Stimulated activated naive B cell treated with anti-CD40 and anti-IgM and Interleukin-4, amounts not matched to agents 10 μg/mL and 1 μg/mL and 100 μg/mL, for 72 hours (primary cell): ENCODE data around the gene PHRF1.
A peak's percentile ranks its signal among the peaks of the same experiment; 100 is the strongest.

Experiments used
- ATAC-seq, 2 donors: fragments of 150-1000 bp; cut with Tn5 transposase; replicated peaks; 2 replicates each; pipeline ENCODE4 v1.10.0; 2021; ENCODE audit warnings: moderate library complexity in 1 of 2
- DNase-seq: peaks from one replicate; pipeline ENCODE4 v3.0.0; 2021
- H3K27ac Mint-ChIP-seq: one replicate; pipeline ENCODE4 v1.8.0; 2022; ENCODE audit warnings: mild to moderate bottlenecking, mixed read lengths
- H3K27me3 Mint-ChIP-seq, 2 donors: one replicate each; pipeline ENCODE4 v1.8.0; 2022; ENCODE audit warnings: mixed read lengths in 2 of 2
- H3K36me3 Mint-ChIP-seq, 2 donors: one replicate each; pipeline ENCODE4 v1.8.0; 2022; ENCODE audit warnings: mixed read lengths in 2 of 2, mild to moderate bottlenecking in 1 of 2
- H3K4me1 Mint-ChIP-seq, 2 donors: one replicate each; pipeline ENCODE4 v1.8.0; 2022; ENCODE audit warnings: mixed read lengths in 2 of 2, mild to moderate bottlenecking in 1 of 2
- H3K4me3 Mint-ChIP-seq, 2 donors: one replicate each; pipeline ENCODE4 v1.8.0; 2022; ENCODE audit warnings: mild to moderate bottlenecking in 2 of 2, mixed read lengths in 2 of 2, moderate library complexity in 1 of 2
- H3K9me3 Mint-ChIP-seq, 2 donors: one replicate each; pipeline ENCODE4 v1.8.0; 2022; ENCODE audit warnings: mixed read lengths in 2 of 2, mild to moderate bottlenecking in 1 of 2

PHRF1 gene

DNA sequence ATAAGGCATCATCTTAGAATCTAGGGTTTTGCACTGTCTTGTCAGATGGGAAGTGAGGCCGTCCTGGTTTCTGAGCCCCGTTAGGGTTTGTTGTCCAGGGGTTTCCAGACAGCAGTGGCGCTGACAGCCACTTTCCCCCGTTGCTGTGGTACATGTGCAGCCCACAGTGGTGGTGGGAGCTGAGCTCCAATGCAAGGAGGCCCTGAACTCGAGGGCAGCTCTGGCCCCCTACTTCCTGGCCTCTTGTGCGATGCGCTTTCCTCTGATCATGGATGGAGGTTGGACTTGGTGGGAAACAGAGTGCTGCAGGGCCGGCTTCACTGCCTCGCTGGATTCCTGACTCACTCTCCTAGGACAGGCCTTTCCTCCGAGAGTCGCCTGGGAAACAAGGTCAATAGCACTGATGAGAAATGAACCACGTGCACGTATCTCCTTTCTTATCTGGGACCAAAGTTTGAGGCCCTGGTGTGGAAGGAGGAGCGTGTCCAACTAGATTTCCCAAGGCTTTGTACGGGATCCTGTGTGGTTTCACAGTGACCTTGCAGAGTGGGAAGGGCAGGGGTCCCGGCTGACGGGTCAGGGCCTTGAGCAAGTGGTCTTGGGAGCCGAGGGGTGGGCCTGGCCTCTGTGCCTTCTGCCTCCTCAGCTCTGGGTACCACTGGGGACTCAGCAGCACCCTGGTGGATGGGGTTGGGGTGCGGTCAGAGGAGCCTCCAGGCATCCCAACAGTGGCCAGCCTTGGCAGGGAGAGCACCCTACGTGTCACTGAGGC, 3.7 kb downstream of the PHRF1 start:
- Mint-ChIP-seq H3K27ac (no peak overlapping the region), H3K36me3 (peaks cover 15% of the 10 kb centered on the region in 2 donors), H3K4me1 (peaks cover 29 to 58% of the 10 kb centered on the region in 2 donors), H3K4me3 (peak overlapping the region in 1 of 2 donors; percentile 23), H3K9me3 (no peaks in the 10 kb centered on the region), H3K27me3 (peaks cover 2 to 4% of the 10 kb centered on the region in 2 donors)
- ATAC-seq (no peak), DNase-seq (no peak)

DNA sequence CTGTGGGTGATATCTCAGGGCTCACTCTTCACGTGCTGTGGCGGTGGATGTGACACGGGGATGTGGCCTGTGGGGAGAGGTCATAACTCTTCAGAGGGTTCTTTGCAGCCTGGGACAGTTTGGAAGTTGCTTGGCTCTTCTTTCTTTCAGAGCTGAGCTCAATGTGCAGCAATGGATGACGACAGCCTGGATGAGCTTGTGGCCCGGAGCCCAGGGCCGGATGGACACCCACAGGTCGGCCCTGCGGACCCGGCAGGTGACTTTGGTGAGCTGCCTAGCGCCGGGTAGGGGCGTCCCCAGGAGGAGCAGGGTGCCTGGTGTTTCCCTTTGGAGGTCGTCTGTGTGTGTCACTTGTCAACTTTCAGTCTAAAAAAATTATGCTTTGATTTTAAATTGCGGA, 5.1 kb downstream of the PHRF1 start:
- Mint-ChIP-seq H3K27ac (no peak overlapping the region), H3K4me3 (no peak overlapping the region)
- ATAC-seq, result no peak

DNA sequence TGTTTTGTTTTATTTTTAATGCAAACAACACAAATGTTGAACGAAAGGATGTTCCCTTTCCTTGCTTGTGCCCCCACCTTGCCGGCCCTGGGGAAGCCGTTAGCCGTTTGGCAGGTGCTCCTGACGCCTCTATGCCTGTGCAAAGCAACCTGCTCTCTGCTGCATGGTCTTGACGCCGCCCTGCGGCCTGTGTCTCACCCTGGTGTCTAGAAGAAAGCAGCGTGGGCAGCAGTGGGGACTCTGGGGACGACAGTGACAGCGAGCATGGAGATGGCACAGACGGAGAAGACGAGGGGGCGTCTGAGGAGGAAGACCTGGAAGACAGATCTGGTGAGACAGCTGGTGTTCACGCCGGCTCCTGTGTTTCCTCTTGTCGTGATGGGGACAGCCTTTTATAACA, 5.5 kb downstream of the PHRF1 start:
- ATAC-seq (no peak), DNase-seq (no peak)
- H3K9me3 Mint-ChIP-seq, result no peaks in the 10 kb centered on the region
- H3K27me3 Mint-ChIP-seq, result no peaks in the 10 kb centered on the region
- H3K4me3 Mint-ChIP-seq, result no peak overlapping the region
- H3K27ac Mint-ChIP-seq, result no peak overlapping the region
- H3K36me3 Mint-ChIP-seq, result peaks cover 22 to 23% of the 10 kb centered on the region in 2 donors
- H3K4me1 Mint-ChIP-seq, result peaks cover 27 to 52% of the 10 kb centered on the region in 2 donors

More for the DNA sequence above, 5.1 kb downstream of the PHRF1 start:
- H3K36me3 Mint-ChIP-seq, result peaks cover 19 to 20% of the 10 kb centered on the region in 2 donors
- peaks cover 27 to 52% of the 10 kb centered on the region in 2 donors for H3K4me1 Mint-ChIP-seq
- H3K27me3 Mint-ChIP-seq, result no peaks in the 10 kb centered on the region
- DNase-seq, result no peak
- H3K9me3 Mint-ChIP-seq, result no peaks in the 10 kb centered on the region

DNA sequence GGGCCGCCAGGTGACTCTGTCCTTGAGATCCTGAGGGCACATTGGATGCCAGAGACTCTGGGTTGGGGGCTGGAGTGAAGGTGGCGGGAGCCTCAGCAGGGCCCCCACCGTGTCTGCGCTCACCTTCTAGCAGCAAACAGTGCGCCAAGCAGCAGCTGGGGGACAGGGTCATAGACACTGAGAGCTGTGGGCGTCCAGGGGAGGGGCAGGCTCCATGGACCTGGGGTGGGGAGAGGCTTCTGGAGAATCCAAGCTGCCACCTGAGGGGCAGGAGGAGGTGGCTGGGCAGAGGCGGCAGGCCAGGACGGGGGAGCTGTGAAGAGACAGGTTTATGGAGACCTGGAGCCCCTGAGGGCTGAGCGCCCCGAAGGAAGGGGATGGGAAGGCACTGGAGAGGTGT, 8.0 kb downstream of the PHRF1 start:
- peaks cover 15 to 30% of the 10 kb centered on the region in 2 donors for H3K4me1 Mint-ChIP-seq
- ATAC-seq (no peak), DNase-seq (no peak)
- no peak overlapping the region for H3K27ac Mint-ChIP-seq
- no peaks in the 10 kb centered on the region for H3K9me3 Mint-ChIP-seq
- H3K36me3 Mint-ChIP-seq, result peaks cover 33 to 37% of the 10 kb centered on the region in 2 donors
- H3K27me3 Mint-ChIP-seq, result no peaks in the 10 kb centered on the region
- H3K4me3 Mint-ChIP-seq, result no peak overlapping the region

DNA sequence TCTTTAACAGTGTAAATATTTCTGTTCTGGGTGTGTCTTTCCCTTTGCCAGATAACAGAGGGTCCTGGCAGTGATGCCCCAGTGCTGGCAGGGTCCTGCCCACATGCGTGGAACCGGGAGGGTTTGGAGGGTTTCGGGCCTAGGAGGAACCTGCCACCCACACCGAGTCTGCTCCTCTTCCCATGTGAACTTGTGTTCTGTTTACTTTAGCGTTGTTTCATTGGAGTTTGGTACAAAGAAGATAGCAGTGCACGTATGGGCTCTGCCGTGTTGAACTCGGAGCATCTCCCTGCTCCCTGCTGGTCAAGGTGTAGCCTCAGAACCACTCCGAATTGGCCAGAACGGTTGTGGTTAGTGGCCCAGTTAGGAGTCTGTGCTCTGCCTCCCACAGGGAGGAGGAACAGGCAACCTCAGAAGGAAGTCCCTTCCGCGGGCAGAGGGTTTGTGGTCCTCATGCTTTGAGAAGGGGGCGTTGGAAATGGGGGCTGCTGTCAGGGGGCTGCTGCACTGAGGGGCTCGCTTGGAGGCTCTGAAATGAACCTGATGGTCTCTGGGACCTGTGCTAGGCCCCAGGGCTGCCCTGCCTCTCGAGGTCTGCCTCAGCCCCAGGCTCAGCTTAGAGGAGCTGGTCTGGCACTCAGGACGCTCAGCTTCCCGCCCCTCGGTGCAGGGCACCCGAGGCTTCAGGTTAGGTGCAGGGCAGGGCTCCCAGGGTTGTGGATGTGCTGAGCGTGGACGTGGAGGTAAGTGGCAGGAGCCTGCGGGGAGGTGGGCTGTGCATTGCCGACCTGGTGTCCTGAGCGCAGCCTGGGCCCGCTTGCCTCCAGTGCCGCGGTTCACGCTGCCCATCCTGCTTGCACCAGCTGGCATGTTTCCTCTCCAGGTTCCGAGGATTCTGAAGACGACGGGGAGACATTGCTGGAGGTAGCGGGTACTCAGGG, 10.4 kb downstream of the PHRF1 start:
- ATAC-seq (no peak), DNase-seq (no peak)
- peaks cover 4 to 9% of the 10 kb centered on the region in 2 donors for H3K4me1 Mint-ChIP-seq
- H3K27me3 Mint-ChIP-seq, result no peaks in the 10 kb centered on the region
- no peak overlapping the region for H3K4me3 Mint-ChIP-seq
- peaks cover 39 to 44% of the 10 kb centered on the region in 2 donors for H3K36me3 Mint-ChIP-seq
- peak overlapping the region; percentile 67 for H3K27ac Mint-ChIP-seq
- H3K9me3 Mint-ChIP-seq, result no peaks in the 10 kb centered on the region

DNA sequence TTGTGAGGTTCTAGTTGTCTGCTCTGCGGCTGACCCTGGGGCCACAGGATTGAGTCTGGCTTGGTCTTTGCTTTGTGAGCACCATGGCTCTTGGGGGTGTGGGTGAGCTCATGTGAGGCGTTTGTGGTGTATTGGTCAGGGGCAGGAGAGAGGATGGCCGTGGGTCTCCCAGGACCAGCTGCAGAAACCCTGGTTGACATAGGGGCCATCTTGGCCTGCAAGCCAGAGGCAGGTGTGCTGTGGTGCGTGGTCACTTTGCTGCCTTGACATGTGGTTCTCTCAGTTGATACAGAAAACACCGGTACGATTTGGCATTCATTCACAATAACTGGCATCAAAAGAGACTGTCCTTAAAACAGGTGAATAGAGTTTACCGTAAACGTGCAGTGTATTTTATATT, 11.3 kb downstream of the PHRF1 start:
- Mint-ChIP-seq H3K27ac (peak overlapping the region; percentile 51), H3K4me1 (peaks cover 2 to 5% of the 10 kb centered on the region in 2 donors), H3K4me3 (no peak overlapping the region), H3K36me3 (peaks cover 41 to 48% of the 10 kb centered on the region in 2 donors), H3K9me3 (no peaks in the 10 kb centered on the region), H3K27me3 (no peaks in the 10 kb centered on the region)
- DNase-seq (no peak), ATAC-seq (no peak)

DNA sequence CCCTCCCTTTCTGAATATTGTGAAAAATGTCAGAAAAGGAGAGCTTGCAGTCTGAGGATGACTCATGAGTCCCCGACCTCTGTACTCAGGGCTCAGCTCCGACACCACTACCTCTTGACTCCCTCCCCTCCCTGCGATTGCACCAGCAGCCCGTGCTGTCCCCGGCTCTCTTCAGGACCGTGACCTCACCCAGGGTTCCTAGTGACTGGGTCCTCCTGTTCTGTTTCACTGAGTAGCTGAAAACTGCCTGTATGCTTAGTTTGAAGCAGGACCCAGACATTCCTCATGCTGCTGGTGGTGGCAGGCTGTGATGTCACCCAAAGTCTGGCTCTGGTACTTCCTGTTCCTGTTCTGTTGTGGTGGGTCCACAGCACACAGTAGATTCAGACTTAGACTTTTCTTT, 11.7 kb downstream of the PHRF1 start:
- DNase-seq (no peak), ATAC-seq (no peak)
- Mint-ChIP-seq H3K36me3 (peaks cover 46 to 52% of the 10 kb centered on the region in 2 donors), H3K4me3 (no peak overlapping the region), H3K9me3 (no peaks in the 10 kb centered on the region), H3K27ac (peak overlapping the region; percentile 91), H3K27me3 (no peaks in the 10 kb centered on the region), H3K4me1 (peaks cover 2 to 5% of the 10 kb centered on the region in 2 donors)

DNA sequence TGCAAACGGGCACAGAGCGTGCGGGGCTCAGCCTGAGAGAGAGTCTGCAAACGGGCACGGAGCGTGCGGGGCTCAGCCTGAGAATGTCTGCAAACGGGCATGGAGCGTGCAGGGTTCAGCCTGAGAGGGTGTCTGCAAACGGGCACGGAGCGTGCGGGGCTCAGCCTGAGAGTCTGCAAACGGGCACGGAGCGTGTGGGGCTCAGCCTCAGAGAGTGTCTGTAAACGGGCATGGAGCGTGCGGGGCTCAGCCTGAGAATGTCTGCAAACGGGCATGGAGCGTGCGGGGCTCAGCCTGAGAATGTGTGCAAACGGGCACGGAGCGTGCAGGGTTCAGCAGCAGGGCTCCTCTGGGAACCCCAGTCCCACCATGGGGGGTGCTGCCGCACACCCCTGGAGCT, 13.5 kb downstream of the PHRF1 start:
- Mint-ChIP-seq H3K4me3 (no peak overlapping the region), H3K27ac (peak overlapping the region; percentile 44), H3K4me1 (peaks cover 0 to 2% of the 10 kb centered on the region in 2 donors), H3K9me3 (no peaks in the 10 kb centered on the region), H3K27me3 (no peaks in the 10 kb centered on the region), H3K36me3 (peaks cover 53 to 59% of the 10 kb centered on the region in 2 donors)
- ATAC-seq, result no peak
- DNase-seq, result no peak

DNA sequence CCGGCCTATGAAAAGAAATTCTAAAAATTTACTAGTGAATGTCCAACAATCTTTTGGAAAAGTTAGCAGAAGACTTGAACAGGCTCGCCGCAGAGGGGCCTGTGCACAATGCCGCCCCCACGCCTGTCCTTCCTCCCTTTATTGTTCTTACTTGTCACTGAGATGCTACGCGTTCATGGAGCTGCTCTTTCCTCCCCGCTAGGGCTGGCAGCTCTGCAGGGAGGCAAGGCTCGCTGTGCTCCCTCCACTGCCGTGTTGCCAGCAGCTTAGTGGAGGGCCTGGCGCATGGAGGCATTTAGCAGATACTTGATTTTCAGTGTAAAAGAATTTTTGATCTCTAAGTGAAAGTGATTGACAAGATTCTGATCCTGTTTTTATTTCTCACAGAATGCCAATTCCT, 14.7 kb downstream of the PHRF1 start:
- H3K9me3 Mint-ChIP-seq, result no peaks in the 10 kb centered on the region
- ATAC-seq (no peak), DNase-seq (no peak)
- peaks cover 53 to 60% of the 10 kb centered on the region in 2 donors for H3K36me3 Mint-ChIP-seq
- no peak overlapping the region for H3K4me3 Mint-ChIP-seq
- H3K4me1 Mint-ChIP-seq, result peaks cover 0 to 2% of the 10 kb centered on the region in 2 donors
- no peaks in the 10 kb centered on the region for H3K27me3 Mint-ChIP-seq
- no peak overlapping the region for H3K27ac Mint-ChIP-seq

DNA sequence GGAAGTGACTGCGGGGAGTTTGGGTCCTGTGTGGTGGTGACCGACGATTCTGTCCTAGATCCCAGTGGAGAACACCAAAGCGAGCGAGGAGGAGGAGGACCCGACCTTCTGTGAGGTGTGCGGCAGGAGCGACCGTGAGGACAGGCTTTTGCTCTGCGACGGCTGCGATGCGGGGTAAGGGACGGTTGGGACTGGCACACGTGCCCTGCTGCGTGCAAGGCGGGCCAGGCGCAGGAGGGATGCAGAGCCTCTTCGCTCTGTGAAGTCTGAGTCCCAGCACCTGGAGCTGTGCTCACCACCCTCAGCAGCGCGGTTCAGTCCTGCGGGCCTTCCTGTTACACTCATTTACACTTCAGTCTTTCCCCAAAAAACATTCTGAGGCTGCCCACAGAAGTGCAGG, 16.2 kb downstream of the PHRF1 start:
- no peak for ATAC-seq
- peak overlapping the region; percentile 9 for H3K27ac Mint-ChIP-seq

DNA sequence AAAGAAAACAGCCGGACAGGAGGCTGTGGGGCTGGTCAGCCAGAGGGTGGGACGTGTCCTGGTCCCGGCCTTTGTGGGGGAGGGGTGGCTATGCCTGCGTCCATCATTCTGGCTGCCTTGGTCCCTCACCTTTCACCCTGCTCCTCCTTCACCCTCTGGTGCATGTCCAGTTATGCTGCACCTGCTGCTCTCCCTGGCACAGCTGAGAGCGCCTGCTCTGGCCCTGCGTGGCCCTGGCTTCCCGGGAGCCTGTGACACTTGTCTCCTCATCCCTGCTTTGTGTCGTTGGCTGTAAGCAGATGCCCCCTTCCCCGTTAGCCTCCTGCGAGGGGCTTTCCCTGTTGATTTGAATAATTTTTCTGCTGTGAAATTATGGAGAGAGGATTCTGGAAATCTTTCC, 16.6 kb downstream of the PHRF1 start:
- DNase-seq (no peak), ATAC-seq (no peak)
- Mint-ChIP-seq H3K4me1 (peaks cover 0 to 2% of the 10 kb centered on the region in 2 donors), H3K9me3 (no peaks in the 10 kb centered on the region), H3K4me3 (no peak overlapping the region), H3K27ac (no peak overlapping the region), H3K27me3 (no peaks in the 10 kb centered on the region), H3K36me3 (peaks cover 51 to 53% of the 10 kb centered on the region in 2 donors)

More for the DNA sequence above, 16.2 kb downstream of the PHRF1 start:
- Mint-ChIP-seq H3K4me3 (no peak overlapping the region), H3K27me3 (no peaks in the 10 kb centered on the region), H3K36me3 (peaks cover 54 to 55% of the 10 kb centered on the region in 2 donors), H3K9me3 (no peaks in the 10 kb centered on the region), H3K4me1 (peaks cover 0 to 3% of the 10 kb centered on the region in 2 donors)
- DNase-seq, result no peak

DNA sequence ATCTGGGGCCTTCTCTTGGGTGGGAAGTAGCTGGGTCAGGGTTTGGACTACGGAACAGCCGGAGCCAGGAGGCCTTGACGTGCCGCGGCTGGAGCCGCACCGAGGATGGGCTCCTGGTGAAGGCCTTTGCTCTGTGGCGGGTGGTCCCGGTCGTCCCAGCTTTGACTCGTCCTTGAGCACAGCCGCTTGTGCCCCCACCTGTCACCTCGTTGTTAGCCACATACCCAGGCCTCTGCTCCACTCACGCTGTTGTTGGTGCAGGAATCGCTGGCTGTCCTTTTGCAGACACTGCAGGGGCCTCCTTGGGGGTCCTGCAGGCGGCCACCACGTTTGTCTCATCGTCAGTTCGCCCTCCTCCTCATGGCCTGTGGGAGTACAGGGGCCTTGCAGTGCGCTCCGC, 17.1 kb downstream of the PHRF1 start:
- no peak for ATAC-seq
- Mint-ChIP-seq H3K36me3 (peaks cover 49 to 50% of the 10 kb centered on the region in 2 donors), H3K27ac (no peak overlapping the region), H3K9me3 (no peaks in the 10 kb centered on the region), H3K4me1 (peaks cover 0 to 2% of the 10 kb centered on the region in 2 donors), H3K27me3 (no peaks in the 10 kb centered on the region), H3K4me3 (no peak overlapping the region)
- DNase-seq, result no peak

DNA sequence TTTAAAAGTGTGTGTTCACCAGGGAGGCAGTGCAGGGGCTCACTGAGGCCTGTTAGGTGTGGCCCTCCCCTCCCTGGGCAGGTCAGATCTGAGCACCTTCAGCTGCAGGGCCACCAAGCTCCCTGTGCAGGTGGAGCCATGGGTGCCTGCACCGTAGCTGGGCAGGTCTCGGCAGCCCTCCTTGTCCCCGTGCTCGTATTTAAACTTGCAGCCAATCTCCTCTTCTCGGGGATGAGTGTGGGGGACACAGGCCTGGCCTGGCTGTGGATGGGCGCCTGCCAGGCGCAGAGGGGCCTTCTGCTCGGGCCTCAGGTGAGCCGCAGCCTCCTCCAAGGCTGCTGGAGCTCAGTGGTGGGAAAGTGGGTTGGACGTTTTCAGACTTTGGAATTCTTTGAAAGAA, 19.1 kb downstream of the PHRF1 start:
- ATAC-seq (no peak), DNase-seq (no peak)
- Mint-ChIP-seq H3K36me3 (peaks cover 41 to 46% of the 10 kb centered on the region in 2 donors), H3K27ac (no peak overlapping the region), H3K4me3 (no peak overlapping the region), H3K27me3 (no peaks in the 10 kb centered on the region), H3K9me3 (no peaks in the 10 kb centered on the region), H3K4me1 (peaks cover 0 to 2% of the 10 kb centered on the region in 2 donors)

DNA sequence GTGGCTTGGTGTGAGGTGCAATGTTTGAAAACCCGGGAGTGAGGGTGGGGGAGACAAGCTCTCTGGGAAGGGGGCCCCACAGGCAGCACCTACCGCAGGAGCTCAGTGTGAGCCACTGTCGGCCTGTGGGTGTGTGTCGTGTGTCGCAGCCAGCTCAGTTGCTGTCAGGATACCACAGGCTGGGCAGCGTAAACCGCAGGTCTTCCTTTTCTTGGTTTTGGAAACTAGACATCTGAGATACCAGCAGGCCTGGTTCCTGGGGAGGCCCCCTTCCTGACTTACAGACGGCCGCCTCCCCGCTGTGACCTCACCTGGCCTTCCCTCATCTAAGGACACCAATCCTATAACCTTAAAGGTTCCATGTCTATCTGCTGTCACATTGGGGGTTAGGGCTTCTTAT, 20.1 kb downstream of the PHRF1 start:
- ATAC-seq, result no peak
- Mint-ChIP-seq H3K27me3 (no peaks in the 10 kb centered on the region), H3K27ac (peak overlapping the region; percentile 11), H3K9me3 (no peaks in the 10 kb centered on the region), H3K4me1 (peaks cover 0 to 2% of the 10 kb centered on the region in 2 donors), H3K36me3 (peaks cover 43 to 46% of the 10 kb centered on the region in 2 donors), H3K4me3 (no peak overlapping the region)
- DNase-seq, result no peak
